Measurements from ENCODE around the gene SIRPG. TPM values are rescaled to one million over a fixed set of nuclear protein-coding genes. Genes with fewer than 3 reads are reported as not detected.

The SIRPG gene
- total and polyA plus RNA-seq, 2 of the 8 experiments (the other 6 are each of a cell fraction or from before 2014, with no cell fraction given), result 0.08 TPM; not detected in 1

DNA sequence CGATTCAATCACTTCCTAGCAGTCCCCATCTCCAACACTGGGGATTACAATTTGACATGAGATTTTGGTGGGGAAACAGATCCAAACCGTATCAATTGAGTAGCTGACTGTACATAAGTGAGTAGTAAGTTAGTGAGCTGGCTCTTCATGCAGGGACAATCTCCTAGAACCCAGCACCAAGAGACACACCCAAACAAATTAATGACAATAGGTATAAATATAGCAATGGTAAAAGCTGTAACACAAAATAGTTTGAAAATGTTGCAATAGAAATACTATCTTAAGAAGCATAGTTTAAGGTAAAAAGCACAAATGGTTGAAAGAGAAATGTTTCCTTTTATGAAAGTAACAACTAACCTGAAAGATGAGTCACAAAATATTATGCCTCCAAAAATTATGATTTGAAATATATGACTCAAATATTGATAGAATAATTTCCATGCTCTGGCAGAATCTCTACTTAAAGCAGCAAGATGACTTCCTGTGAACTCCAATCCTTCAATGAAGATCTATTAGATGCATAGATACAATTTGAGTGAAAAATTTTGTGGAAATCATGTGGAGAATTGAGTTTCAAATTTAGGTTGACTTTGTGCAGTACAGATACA, 32.4 kb downstream of the SIRPG start:
- Histone ChIP-seq H2AK5ac (ENCODE audit: low read depth, low read length) (no peak overlapping the region), H3K18ac (ENCODE audit: extremely low read depth, low read length) (no peak overlapping the region), H3K4me2 (ENCODE audit: insufficient read depth in 1 of 2, low read depth in 2 of 2, low read length in 2 of 2) (no peak overlapping the region), H3K9me3 (ENCODE audit: insufficient read depth in 2 of 2, low read depth in 1 of 2, low read length in 1 of 2) (no peaks in the 10 kb centered on the region), H3K36me3 (ENCODE audit: control insufficient read depth in 2 of 4, insufficient read depth in 4 of 4, low read length in 3 of 4) (no peaks in the 10 kb centered on the region), H3K4me1 (replicated peaks in 1 of 4; ENCODE audit: control insufficient read depth in 3 of 4, insufficient read depth in 4 of 4, low read length in 3 of 4) (peaks cover 0 to 3% (median under 1%) of the 10 kb centered on the region in 4 experiments; a peak in 1 of 7 replicates), H3K79me2 (ENCODE audit: control insufficient read depth in 1 of 2, insufficient read depth in 2 of 2, low read length in 2 of 2) (no peaks in the 10 kb centered on the region), H3K4me3 (ENCODE audit: extremely low read depth in 1 of 4, insufficient read depth in 2 of 4, low read depth in 3 of 4, low read length in 4 of 4) (no peak overlapping the region), H3K23ac (ENCODE audit: insufficient read length) (no peak overlapping the region), H2BK12ac (ENCODE audit: low read depth, low read length) (no peak overlapping the region), H4K5ac (ENCODE audit: insufficient read length, low read depth, low read length) (no peak overlapping the region), H2BK120ac (replicated peaks; ENCODE audit: low read depth, low read length) (no peak overlapping the region), H2BK15ac (ENCODE audit: low read length) (no peak overlapping the region), H3K27ac (ENCODE audit: low read depth, low read length) (no peak overlapping the region), H4K91ac (replicated peaks; ENCODE audit: insufficient read length, low read length) (no peak overlapping the region), H3K27me3 (replicated peaks in 1 of 4; ENCODE audit: control insufficient read depth in 3 of 4, extremely low read depth in 1 of 4, insufficient read depth in 3 of 4, low read length in 3 of 4) (no peaks in the 10 kb centered on the region), H3K4ac (replicated peaks; ENCODE audit: insufficient read length, low read depth, low read length) (no peak overlapping the region), H3K23me2 (ENCODE audit: low read depth, low read length) (no peaks in the 10 kb centered on the region), H3K79me1 (ENCODE audit: low read depth, low read length) (no peaks in the 10 kb centered on the region), H4K20me1 (replicated peaks in 1 of 2; ENCODE audit: control insufficient read depth in 1 of 2, insufficient read depth in 2 of 2, low read length in 2 of 2) (no peaks in the 10 kb centered on the region), H2BK20ac (ENCODE audit: low read length) (no peak overlapping the region), H3K14ac (ENCODE audit: insufficient read length) (no peak overlapping the region), H4K8ac (ENCODE audit: extremely low read depth, insufficient read depth, low read length) (no peak overlapping the region), H3K56ac (replicated peaks; ENCODE audit: insufficient read length, low read depth, low read length) (no peak overlapping the region), H2BK5ac (ENCODE audit: low read depth, low read length) (no peak overlapping the region), H2AFZ (ENCODE audit: low read length) (no peak overlapping the region), H3K9ac (replicated peaks in 1 of 4; ENCODE audit: extremely low read depth in 1 of 4, low read depth in 3 of 4, low read length in 3 of 4) (no peak overlapping the region)
- DNase-seq (ENCODE audit: low read depth in 1 of 2, low spot score in 2 of 2) (no peak), FAIRE-seq (no peak)
- 76% methylated on average over 2 of the region's 2 CpGs; no CpG with 5 or more reads in 1 of the 2 experiments for whole genome bisulfite sequencing, 2 experiments (ENCODE audit: extremely low coverage in 1 of 2, insufficient coverage in 1 of 2, insufficient read length in 1 of 2, insufficient replicate concordance in 2 of 2, low coverage in 1 of 2, low lambda C conversion rate in 2 of 2, missing lambda C conversion rate in 1 of 2)
- ChIA-PET CTCF (ENCODE audit: partially characterized antibody) (interaction anchor here (1.7 kb wide), 1 partner anchor 152 kb away, joined by 5 read pairs; no protein-coding TSS in a partner anchor), POLR2A (ENCODE audit: partially characterized antibody) (no interaction called here)
- no peak for TF ChIP-seq SUZ12 (IDR thresholded peaks at IDR 0.05; ENCODE audit: low read length)
- TF ChIP-seq EGR1 (IDR thresholded peaks at IDR 0.05; ENCODE audit: borderline replicate concordance, low read depth, low read length), result no peak
- no peak for TF ChIP-seq NANOG (IDR thresholded peaks at IDR 0.05; ENCODE audit: insufficient read depth, low read depth, low read length, poor library complexity, severe bottlenecking)
- TF ChIP-seq GTF2F1 (IDR thresholded peaks at IDR 0.05; ENCODE audit: borderline replicate concordance, low read depth, low read length), result no peak
- no peak for TF ChIP-seq EZH2 (IDR thresholded peaks at IDR 0.05; ENCODE audit: low read depth, low read length, severe bottlenecking)
- no peak for TF ChIP-seq GABPA (IDR thresholded peaks at IDR 0.05; ENCODE audit: borderline replicate concordance, insufficient read depth, low read length)
- no peak for TF ChIP-seq POLR2AphosphoS5 (IDR thresholded peaks at IDR 0.05; ENCODE audit: low read depth, low read length)
- no peak for TF ChIP-seq CTBP2 (IDR thresholded peaks at IDR 0.05; ENCODE audit: borderline replicate concordance, insufficient read depth, insufficient read length, low read length)
- TF ChIP-seq CREB1 (IDR thresholded peaks at IDR 0.05), result no peak
- no peak for TF ChIP-seq CEBPB (IDR thresholded peaks at IDR 0.05; ENCODE audit: low read depth, low read length)
- TF ChIP-seq TCF12 (IDR thresholded peaks at IDR 0.05; ENCODE audit: low read depth, low read length), result no peak
- no peak for TF ChIP-seq KDM4A (IDR thresholded peaks at IDR 0.05; ENCODE audit: low read depth, low read length, severe bottlenecking)
- TF ChIP-seq TAF7 (optimal IDR thresholded peaks at IDR 0.05; ENCODE audit: borderline replicate concordance, low read depth, low read length), result no peak
- TF ChIP-seq BACH1 (IDR thresholded peaks at IDR 0.05; ENCODE audit: low read length), result no peak
- TF ChIP-seq SP1 (IDR thresholded peaks at IDR 0.05; ENCODE audit: low read depth, low read length), result no peak
